HG03095 (cell line): ENCODE results near the gene KLHL29.
"Not testable (repeated sequence)": the region's sequence is repeated elsewhere in the genome, so short reads cannot be mapped to it uniquely, and the experiment has no call there.

Experiments
- ATAC-seq: cut with Tn5 transposase; IDR thresholded peaks from one replicate; pipeline ENCODE4 v1.9.1; 2021; ENCODE audit warnings: moderate library complexity; ENCODE audit not compliant: unreplicated experiment

The KLHL29 gene

GRCh38 chr2:23734416-23734815 is 349.4 kb downstream of the KLHL29 start:
- no peak for ATAC-seq

- ATAC-seq = not testable (repeated sequence)
These were observed 351.8 kb downstream of the KLHL29 start for GRCh38 chr2:23736783-23737182.

GRCh38 chr2:23745068-23745725 is 360.2 kb downstream of the KLHL29 start:
- no peak for ATAC-seq

- no peak for ATAC-seq
These were observed 360.7 kb downstream of the KLHL29 start for GRCh38 chr2:23745726-23746105.

GRCh38 chr2:23746141-23746863 is 361.3 kb downstream of the KLHL29 start:
- no peak for ATAC-seq

GRCh38 chr2:23751747-23752265 is 366.8 kb downstream of the KLHL29 start:
- no peak for ATAC-seq

GRCh38 chr2:23753291-23754010 is 368.5 kb downstream of the KLHL29 start:
- no peak for ATAC-seq

GRCh38 chr2:23754970-23755369 is 370.0 kb downstream of the KLHL29 start:
- no peak for ATAC-seq

GRCh38 chr2:23756593-23757292 is 371.8 kb downstream of the KLHL29 start:
- no peak for ATAC-seq

- ATAC-seq = no peak
These were observed 372.9 kb downstream of the KLHL29 start for GRCh38 chr2:23757686-23758433.
